HepG2 (cell line): ENCODE data around the gene SLC39A3. TPM values are rescaled to one million over a fixed set of nuclear protein-coding genes. Genes with fewer than 3 reads are reported as not detected.

ENCODE experiments used
- FIP1L1 ChIP-seq: fragments of 200-400 bp; formaldehyde crosslinking; IDR thresholded peaks from 2 replicates; pipeline ENCODE4 v1.6.1; 2018; ENCODE audit warnings: low read depth, mild to moderate bottlenecking, low read length, moderate library complexity, borderline replicate concordance; ENCODE audit not compliant: insufficient read depth
- GPN1 ChIP-seq: sonication (generic); formaldehyde crosslinking; IDR thresholded peaks from 2 replicates; pipeline ENCODE4 v1.5.1; 2020; ENCODE audit warnings: missing genetic modification reagents, borderline replicate concordance
- KAT8 ChIP-seq: IDR thresholded peaks from 2 replicates; pipeline ENCODE4 v1.6.1; 2016; ENCODE audit warnings: missing genetic modification reagents, missing compliant biosample characterization
- NBN ChIP-seq: fragments of 450-650 bp; conservative IDR thresholded peaks from 2 replicates; pipeline ENCODE4 v1.6.1; 2017
- SNRNP70 ChIP-seq: fragments of 200-400 bp; formaldehyde crosslinking; IDR thresholded peaks from 2 replicates; pipeline ENCODE4 v1.6.1; 2017; ENCODE audit warnings: mild to moderate bottlenecking, low read depth, low read length, moderate library complexity
- SP2 ChIP-seq: sonication (generic); formaldehyde crosslinking; IDR thresholded peaks from 2 replicates; pipeline ENCODE4 v1.5.1; 2020; ENCODE audit warnings: mild to moderate bottlenecking, missing genetic modification reagents
- SRSF4 ChIP-seq: fragments of 200-400 bp; formaldehyde crosslinking; IDR thresholded peaks from one replicate; pipeline ENCODE4 v1.6.1; 2018; ENCODE audit warnings: mild to moderate bottlenecking, low read depth, low read length, moderate library complexity; ENCODE audit not compliant: poor library complexity, severe bottlenecking
- U2AF1 ChIP-seq: fragments of 200-400 bp; formaldehyde crosslinking; optimal IDR thresholded peaks from 2 replicates; pipeline ENCODE3; 2017; ENCODE audit warnings: mild to moderate bottlenecking, low read depth, low read length
- ZBTB1 ChIP-seq: sonication (generic); formaldehyde crosslinking; IDR thresholded peaks from 2 replicates; pipeline ENCODE4 v1.4.0; 2020; ENCODE audit warnings: missing genetic modification reagents, borderline replicate concordance
- ZNF567 ChIP-seq: sonication (generic); formaldehyde crosslinking; IDR thresholded peaks from 2 replicates; pipeline ENCODE4 v1.8.1; 2023; ENCODE audit warnings: mild to moderate bottlenecking, missing genetic modification reagents, borderline replicate concordance
- ZNF788 ChIP-seq: sonication (generic); formaldehyde crosslinking; IDR thresholded peaks from 2 replicates; pipeline ENCODE4 v1.5.0; 2020; ENCODE audit warnings: mild to moderate bottlenecking, missing genetic modification reagents, borderline replicate concordance
- ZNF83 ChIP-seq: sonication (generic); formaldehyde crosslinking; IDR thresholded peaks from 2 replicates; pipeline ENCODE4 v1.4.0; 2020; ENCODE audit warnings: missing genetic modification reagents, mild to moderate bottlenecking, borderline replicate concordance
- polyA plus RNA-seq, 8 experiments: library from polyadenylated mRNA; depleted of rRNA in 3 of 8; stranded (reverse) in 7 of 8; unstranded in 1 of 8; fragments of >200 nt; fragmentation: Illumina TruSeq in 4 of 8; extraction: Trizol in 4 of 8; gene quantifications; 2 replicates each; pipeline versions ENCODE4 v1.2.1 to v1.2.3, GENCODE V29; 2011 to 2016; ENCODE audit warnings: low read depth in 4 of 8, missing spikeins in 1 of 8, mixed read lengths in 1 of 8; ENCODE audit not compliant: insufficient read depth in 1 of 8
- total RNA-seq, 5 experiments: library from RNA; depleted of rRNA; stranded (reverse); fragments of >200 nt; fragmentation: Illumina TruSeq; extraction: Trizol; gene quantifications; 2 replicates each; pipeline ENCODE4 v1.2.3, GENCODE V29; 2016; ENCODE audit warnings: low read depth in 1 of 5
- TF ChIP-seq, protein P1 (sequence below): IDR thresholded peaks from 2 replicates; pipeline ENCODE4 v1.6.1; 2016; ENCODE audit warnings: missing biosample characterization, missing genetic modification reagents, low read depth
- TF ChIP-seq, protein P2 (sequence below): sonication (generic); formaldehyde crosslinking; IDR thresholded peaks from 2 replicates; pipeline ENCODE4 v1.5.0; 2020; ENCODE audit warnings: mild to moderate bottlenecking, low read depth, missing genetic modification reagents, borderline replicate concordance
- TF ChIP-seq, protein P3 (sequence below): sonication (generic); formaldehyde crosslinking; IDR thresholded peaks from 2 replicates; pipeline ENCODE4 v1.4.0; 2020; ENCODE audit warnings: mild to moderate bottlenecking, missing genetic modification reagents
- TF ChIP-seq, protein P4 (sequence below): IDR thresholded peaks from 2 replicates; pipeline ENCODE4 v1.6.1; 2012; ENCODE audit warnings: inconsistent platforms
- TF ChIP-seq, protein P5 (sequence below), 2 experiments: sonication (generic) in 1 of 2; formaldehyde crosslinking in 1 of 2; IDR thresholded peaks; 2 replicates each; pipeline versions ENCODE4 v1.4.0 to v1.6.1; 2018 to 2020; ENCODE audit warnings: missing genetic modification reagents in 2 of 2, borderline replicate concordance in 1 of 2, low read depth in 1 of 2, mild to moderate bottlenecking in 1 of 2, missing biosample characterization in 1 of 2
- TF ChIP-seq, protein P6 (sequence below): sonication (generic); formaldehyde crosslinking; IDR thresholded peaks from 2 replicates; pipeline ENCODE4 v1.4.0; 2020; ENCODE audit warnings: missing genetic modification reagents

The SLC39A3 gene
- total and polyA plus RNA-seq, 2 of the 13 experiments (the other 11 are each of a cell fraction or from before 2014, with no cell fraction given): 33.6 to 41.6 TPM

DNA sequence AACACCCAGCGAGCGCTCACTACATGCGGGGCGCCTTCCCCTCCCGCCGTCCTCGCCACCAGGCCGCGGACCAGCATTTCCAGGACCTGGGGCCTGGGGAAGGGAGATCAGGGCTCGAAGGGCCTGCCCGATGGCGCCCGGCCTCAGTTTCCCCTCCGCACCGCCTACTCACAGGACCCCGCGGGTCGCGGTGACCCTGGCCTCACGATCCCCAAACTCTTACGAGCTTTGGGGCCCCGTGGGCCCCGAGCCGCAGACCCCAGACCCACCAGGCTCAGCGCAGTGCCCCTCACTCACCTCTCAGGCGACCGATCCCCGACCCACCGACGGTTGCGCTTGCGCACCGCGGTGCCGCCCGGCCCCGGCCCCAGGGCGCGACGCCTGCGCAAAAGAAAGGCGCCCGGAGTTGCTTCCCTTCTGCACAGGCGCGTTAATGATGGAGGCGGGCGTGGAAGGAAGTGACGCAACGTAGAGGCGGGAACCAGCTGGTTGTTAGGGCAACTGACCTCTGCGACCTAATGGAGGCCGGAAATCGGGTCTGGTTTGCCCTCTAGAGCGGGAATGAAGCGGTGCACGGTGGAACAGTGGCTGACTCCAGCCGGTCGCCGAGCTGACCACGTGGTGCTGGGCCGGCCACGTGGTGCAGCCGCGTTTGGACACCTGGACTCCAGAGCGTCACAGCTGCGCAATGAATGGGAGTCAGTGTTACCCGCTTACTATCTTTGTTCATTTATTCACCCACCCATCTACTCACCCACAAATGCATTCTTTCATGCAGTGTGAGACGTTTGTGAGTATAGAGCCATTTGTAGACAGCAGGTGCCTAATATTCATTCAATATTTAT, 43.3 kb upstream of the SLC39A3 start, which contains the start of gene SGTA (continued):
- TF ChIP-seq, protein P1, sequence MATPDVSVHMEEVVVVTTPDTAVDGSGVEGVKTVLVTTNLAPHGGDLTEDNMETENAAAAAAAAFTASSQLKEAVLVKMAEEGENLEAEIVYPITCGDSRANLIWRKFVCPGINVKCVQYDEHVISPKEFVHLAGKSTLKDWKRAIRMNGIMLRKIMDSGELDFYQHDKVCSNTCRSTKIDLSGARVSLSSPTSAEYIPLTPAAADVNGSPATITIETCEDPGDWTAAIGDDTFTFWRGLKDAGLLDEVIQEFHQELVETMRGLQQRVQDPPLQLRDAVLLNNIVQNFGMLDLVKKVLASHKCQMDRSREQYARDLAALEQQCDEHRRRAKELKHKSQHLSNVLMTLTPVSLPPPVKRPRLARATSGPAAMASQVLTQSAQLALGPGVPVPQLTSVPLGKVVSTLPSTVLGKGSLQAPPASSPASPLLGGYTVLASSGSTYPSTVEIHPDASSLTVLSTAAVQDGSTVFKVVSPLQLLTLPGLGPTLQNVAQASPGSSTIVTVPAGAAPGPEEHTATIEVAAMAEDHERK (CRISPR knock-in tag): no peak
- TF ChIP-seq, protein P2, sequence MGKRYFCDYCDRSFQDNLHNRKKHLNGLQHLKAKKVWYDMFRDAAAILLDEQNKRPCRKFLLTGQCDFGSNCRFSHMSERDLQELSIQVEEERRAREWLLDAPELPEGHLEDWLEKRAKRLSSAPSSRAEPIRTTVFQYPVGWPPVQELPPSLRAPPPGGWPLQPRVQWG (CRISPR knock-in tag): no peak
- TF ChIP-seq U2AF1 (no peak), KAT8 (CRISPR knock-in tag) (peak; percentile 95), ZNF83 (CRISPR knock-in tag) (no peak), GPN1 (no peak), NBN (no peak), SP2 (CRISPR knock-in tag) (peak; percentile 90), ZNF567 (no peak; the same call in 1 of the 2 replicates), SNRNP70 (no peak), ZBTB1 (CRISPR knock-in tag) (no peak), ZNF788 (CRISPR knock-in tag) (peak; percentile 92; the same call in 1 of the 2 replicates), FIP1L1 (no peak), SRSF4 (no peak)
- TF ChIP-seq, protein P3, sequence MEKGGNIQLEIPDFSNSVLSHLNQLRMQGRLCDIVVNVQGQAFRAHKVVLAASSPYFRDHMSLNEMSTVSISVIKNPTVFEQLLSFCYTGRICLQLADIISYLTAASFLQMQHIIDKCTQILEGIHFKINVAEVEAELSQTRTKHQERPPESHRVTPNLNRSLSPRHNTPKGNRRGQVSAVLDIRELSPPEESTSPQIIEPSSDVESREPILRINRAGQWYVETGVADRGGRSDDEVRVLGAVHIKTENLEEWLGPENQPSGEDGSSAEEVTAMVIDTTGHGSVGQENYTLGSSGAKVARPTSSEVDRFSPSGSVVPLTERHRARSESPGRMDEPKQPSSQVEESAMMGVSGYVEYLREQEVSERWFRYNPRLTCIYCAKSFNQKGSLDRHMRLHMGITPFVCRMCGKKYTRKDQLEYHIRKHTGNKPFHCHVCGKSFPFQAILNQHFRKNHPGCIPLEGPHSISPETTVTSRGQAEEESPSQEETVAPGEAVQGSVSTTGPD (CRISPR knock-in tag): 0 out of 2 replicates have a peak, but pooled peaks have one; percentile 12
- TF ChIP-seq, protein P4, sequence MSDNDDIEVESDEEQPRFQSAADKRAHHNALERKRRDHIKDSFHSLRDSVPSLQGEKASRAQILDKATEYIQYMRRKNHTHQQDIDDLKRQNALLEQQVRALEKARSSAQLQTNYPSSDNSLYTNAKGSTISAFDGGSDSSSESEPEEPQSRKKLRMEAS: peak; percentile 100
- TF ChIP-seq, protein P5, sequence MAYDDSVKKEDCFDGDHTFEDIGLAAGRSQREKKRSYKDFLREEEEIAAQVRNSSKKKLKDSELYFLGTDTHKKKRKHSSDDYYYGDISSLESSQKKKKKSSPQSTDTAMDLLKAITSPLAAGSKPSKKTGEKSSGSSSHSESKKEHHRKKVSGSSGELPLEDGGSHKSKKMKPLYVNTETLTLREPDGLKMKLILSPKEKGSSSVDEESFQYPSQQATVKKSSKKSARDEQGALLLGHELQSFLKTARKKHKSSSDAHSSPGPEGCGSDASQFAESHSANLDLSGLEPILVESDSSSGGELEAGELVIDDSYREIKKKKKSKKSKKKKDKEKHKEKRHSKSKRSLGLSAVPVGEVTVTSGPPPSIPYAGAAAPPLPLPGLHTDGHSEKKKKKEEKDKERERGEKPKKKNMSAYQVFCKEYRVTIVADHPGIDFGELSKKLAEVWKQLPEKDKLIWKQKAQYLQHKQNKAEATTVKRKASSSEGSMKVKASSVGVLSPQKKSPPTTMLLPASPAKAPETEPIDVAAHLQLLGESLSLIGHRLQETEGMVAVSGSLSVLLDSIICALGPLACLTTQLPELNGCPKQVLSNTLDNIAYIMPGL (CRISPR knock-in tag; IDR thresholded peaks at IDR 0.05; ENCODE audit: borderline replicate concordance in 1 of 2, low read depth in 1 of 2): peak; percentile 47 to 78; a peak in 2 of 4 replicates
- TF ChIP-seq, protein P6, sequence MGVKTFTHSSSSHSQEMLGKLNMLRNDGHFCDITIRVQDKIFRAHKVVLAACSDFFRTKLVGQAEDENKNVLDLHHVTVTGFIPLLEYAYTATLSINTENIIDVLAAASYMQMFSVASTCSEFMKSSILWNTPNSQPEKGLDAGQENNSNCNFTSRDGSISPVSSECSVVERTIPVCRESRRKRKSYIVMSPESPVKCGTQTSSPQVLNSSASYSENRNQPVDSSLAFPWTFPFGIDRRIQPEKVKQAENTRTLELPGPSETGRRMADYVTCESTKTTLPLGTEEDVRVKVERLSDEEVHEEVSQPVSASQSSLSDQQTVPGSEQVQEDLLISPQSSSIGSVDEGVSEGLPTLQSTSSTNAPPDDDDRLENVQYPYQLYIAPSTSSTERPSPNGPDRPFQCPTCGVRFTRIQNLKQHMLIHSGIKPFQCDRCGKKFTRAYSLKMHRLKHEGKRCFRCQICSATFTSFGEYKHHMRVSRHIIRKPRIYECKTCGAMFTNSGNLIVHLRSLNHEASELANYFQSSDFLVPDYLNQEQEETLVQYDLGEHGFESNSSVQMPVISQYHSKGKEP (CRISPR knock-in tag): peak; percentile 66; the same call in 1 of the 2 replicates
